Vagina (tissue), 2 donors: ENCODE results near the gene PUS10.

ENCODE experiments used
- CTCF ChIP-seq, 3 experiments: fragments of 450-650 bp in 2 of 3; fragments of 200-600 bp in 1 of 3; sonication (generic) in 1 of 3; IDR thresholded peaks; one replicate each; pipeline ENCODE4 v1.5.1; 2017 to 2019; ENCODE audit warnings: antibody characterized with exemption in 3 of 3, mild to moderate bottlenecking in 2 of 3, moderate library complexity in 2 of 3
- POLR2A ChIP-seq, 2 donors: fragments of 450-650 bp; IDR thresholded peaks; one replicate each; pipeline ENCODE4 v1.6.1; 2017; ENCODE audit warnings: antibody characterized with exemption in 2 of 2, mild to moderate bottlenecking in 2 of 2, moderate library complexity in 2 of 2

DNA sequence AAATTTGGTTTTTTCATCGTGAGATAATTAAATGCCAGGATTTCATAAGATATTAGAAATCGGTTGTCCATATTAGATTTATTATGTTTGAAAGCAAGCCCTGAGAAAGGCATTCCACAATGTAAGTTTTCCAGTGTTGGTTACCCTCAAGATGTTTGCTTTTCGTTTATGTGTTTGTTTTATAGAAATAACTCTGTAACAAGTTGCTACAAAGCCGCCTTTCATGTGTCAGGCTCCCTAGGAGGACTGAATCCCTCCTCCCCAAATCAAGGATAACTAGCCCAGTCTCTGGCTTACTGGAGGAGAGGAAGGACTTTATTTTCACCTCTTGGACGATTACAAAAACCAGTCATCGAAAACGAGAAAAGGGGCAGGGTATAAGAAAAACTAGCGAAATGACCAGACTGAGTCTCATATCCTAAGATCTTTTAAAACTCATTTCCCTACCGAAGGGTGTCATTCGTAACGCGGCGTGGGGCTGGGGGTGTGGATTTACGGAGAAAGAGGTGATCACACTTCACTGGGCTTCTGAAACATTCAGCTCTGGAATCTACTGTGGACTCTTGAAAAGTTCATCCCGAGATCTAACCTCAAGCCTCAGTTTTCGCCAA lies 1.6 kb downstream of the PUS10 start:
- no peak for TF ChIP-seq CTCF (IDR thresholded peaks at IDR 0.05)
- TF ChIP-seq POLR2A (IDR thresholded peaks at IDR 0.05) = no peak
